GM13976 (cell line): Measurements from ENCODE around the gene RGCC.

Experiments used
- DNase-seq: peaks from one replicate; pipeline ENCODE4 v3.0.0; 2012; ENCODE audit warnings: low spot score
- CTCF ChIP-seq: IDR thresholded peaks from 2 replicates; pipeline ENCODE4 v1.5.1; 2012; ENCODE audit warnings: borderline replicate concordance, mild to moderate bottlenecking; ENCODE audit not compliant: insufficient read depth; ENCODE audit errors: extremely low read depth, missing control alignments, control extremely low read depth
- in situ Hi-C: fragments of 300-500 bp; cut with MboI; formaldehyde crosslinking; loops from one replicate; pipeline ENCODE4 v1.12.0; 2022; ENCODE audit warnings: low sequenced_read_pairs, mixed read lengths, inconsistent platforms; ENCODE audit not compliant: unreplicated experiment

The RGCC gene

GRCh38 chr13:41459432-41460073 is 2.2 kb downstream of the RGCC start:
- TF ChIP-seq CTCF = no peak
- no peak for DNase-seq
- in situ Hi-C loops = no loop called here

- in situ Hi-C loops = no loop called here
- no peak for TF ChIP-seq CTCF
- DNase-seq = no peak
Measured at GRCh38 chr13:41460074-41460465, 2.7 kb downstream of the RGCC start.

- in situ Hi-C loops = no loop called here
- DNase-seq = no peak
- no peak for TF ChIP-seq CTCF
Measured at GRCh38 chr13:41460930-41461329, 3.6 kb downstream of the RGCC start.

GRCh38 chr13:41461527-41462139 is 4.3 kb downstream of the RGCC start:
- no peak for TF ChIP-seq CTCF
- in situ Hi-C loops = no loop called here
- peak; percentile 21 for DNase-seq

- in situ Hi-C loops = no loop called here
- peak; percentile 2 for DNase-seq
- no peak for TF ChIP-seq CTCF
Measured at GRCh38 chr13:41462427-41462826, 5.1 kb downstream of the RGCC start.

- DNase-seq = peak; percentile 72
- in situ Hi-C loops = no loop called here
- no peak for TF ChIP-seq CTCF
Measured at GRCh38 chr13:41463838-41464602, 6.7 kb downstream of the RGCC start.
